ENCODE results near the gene SARS1.

SARS1 gene

DNA sequence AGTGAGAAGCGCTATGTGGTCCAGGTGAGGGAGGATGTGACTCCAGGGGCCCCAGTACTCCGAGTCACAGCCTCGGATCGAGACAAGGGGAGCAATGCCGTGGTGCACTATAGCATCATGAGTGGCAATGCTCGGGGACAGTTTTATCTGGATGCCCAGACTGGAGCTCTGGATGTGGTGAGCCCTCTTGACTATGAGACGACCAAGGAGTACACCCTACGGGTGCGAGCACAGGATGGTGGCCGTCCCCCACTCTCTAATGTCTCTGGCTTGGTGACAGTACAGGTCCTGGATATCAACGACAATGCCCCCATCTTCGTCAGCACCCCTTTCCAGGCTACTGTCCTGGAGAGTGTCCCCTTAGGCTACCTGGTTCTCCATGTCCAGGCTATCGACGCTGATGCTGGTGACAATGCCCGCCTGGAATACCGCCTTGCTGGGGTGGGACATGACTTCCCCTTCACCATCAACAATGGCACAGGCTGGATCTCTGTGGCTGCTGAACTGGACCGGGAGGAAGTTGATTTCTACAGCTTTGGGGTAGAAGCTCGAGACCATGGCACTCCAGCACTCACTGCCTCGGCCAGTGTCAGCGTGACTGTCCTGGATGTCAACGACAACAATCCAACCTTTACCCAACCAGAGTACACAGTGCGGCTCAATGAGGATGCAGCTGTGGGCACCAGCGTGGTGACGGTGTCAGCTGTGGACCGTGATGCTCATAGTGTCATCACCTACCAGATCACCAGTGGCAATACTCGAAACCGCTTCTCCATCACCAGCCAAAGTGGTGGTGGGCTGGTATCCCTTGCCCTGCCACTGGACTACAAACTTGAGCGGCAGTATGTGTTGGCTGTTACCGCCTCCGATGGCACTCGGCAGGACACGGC, 37.8 kb downstream of the SARS1 start:
- no peak for DNase-seq

DNA sequence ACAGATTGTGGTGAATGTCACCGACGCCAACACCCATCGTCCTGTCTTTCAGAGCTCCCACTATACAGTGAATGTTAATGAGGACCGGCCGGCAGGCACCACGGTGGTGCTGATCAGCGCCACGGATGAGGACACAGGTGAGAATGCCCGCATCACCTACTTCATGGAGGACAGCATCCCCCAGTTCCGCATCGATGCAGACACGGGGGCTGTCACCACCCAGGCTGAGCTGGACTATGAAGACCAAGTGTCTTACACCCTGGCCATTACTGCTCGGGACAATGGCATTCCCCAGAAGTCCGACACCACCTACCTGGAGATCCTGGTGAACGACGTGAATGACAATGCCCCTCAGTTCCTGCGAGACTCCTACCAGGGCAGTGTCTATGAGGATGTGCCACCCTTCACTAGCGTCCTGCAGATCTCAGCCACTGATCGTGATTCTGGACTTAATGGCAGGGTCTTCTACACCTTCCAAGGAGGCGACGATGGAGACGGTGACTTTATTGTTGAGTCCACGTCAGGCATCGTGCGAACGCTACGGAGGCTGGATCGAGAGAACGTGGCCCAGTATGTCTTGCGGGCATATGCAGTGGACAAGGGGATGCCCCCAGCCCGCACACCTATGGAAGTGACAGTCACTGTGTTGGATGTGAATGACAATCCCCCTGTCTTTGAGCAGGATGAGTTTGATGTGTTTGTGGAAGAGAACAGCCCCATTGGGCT, 38.6 kb downstream of the SARS1 start:
- DNase-seq: no peak

DNA sequence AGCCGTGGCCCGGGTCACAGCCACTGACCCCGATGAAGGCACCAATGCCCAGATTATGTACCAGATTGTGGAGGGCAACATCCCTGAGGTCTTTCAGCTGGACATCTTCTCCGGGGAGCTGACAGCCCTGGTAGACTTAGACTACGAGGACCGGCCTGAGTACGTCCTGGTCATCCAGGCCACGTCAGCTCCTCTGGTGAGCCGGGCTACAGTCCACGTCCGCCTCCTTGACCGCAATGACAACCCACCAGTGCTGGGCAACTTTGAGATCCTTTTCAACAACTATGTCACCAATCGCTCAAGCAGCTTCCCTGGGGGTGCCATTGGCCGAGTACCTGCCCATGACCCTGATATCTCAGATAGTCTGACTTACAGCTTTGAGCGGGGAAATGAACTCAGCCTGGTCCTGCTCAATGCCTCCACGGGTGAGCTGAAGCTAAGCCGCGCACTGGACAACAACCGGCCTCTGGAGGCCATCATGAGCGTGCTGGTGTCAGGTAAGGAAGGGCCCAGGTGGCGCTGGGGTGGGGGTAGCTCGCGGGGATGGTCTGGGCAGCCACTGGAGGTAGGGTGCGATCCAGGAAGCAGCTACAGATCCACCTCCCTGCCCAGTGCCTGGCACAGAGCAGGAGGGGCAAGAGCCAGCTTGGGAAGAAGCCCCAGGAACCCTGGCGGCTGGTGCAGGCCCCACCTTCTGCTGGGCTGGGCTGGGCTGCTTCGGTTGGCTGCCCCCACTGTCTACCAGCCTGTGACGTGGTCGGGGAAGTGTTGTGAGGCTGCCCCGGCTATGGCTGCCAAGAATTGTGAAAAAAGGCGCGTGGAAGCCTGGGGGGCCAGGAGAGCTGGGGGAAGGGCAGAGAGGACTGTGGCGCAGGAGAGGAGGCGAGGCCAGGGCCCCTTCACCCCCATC, 39.4 kb downstream of the SARS1 start:
- DNase-seq: peak; percentile 95

DNA sequence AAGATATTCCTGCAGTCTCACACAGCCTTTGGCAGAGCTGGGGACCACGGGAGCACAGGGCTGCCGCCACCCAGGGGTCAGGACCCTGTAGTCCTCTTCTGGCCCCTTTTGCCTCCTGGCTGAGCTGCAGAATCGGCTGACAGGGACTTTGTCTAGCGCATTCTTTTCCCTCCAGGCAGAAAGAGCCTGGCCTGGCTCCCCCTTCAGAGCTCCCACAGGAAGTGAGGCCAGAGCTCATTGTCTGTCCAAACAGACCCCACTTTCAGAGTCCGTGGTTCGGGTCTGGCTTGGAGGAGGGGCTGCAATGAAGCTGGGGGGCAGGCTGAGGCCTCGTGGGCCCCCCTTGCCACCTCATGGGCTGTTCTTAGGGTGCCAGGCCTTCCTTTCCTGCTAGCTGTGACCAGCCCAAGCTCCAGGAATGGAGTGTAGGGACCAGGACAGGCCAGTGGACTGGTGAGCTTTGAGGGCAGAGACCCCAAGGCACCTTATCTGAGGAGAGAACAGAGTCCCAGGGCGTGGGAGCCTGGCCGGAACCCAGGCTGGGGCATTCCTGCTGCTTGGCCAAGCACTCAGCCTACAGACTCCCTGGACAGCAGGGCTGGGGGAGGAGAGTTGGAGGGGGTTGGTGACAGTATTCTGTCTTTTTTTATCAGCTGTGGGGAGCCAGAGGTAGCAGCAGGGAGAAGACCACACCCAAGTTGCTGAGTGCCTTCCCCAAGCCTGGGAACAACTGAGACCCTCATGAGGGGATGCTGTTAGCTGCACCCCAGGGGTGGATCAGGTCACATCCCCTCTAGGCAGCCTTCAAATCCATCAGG, 40.3 kb downstream of the SARS1 start:
- DNase-seq: peak; percentile 36

- DNase-seq: no peak
These were observed 40.9 kb downstream of the SARS1 start for GRCh38 chr1:109254621-109255096.

DNA sequence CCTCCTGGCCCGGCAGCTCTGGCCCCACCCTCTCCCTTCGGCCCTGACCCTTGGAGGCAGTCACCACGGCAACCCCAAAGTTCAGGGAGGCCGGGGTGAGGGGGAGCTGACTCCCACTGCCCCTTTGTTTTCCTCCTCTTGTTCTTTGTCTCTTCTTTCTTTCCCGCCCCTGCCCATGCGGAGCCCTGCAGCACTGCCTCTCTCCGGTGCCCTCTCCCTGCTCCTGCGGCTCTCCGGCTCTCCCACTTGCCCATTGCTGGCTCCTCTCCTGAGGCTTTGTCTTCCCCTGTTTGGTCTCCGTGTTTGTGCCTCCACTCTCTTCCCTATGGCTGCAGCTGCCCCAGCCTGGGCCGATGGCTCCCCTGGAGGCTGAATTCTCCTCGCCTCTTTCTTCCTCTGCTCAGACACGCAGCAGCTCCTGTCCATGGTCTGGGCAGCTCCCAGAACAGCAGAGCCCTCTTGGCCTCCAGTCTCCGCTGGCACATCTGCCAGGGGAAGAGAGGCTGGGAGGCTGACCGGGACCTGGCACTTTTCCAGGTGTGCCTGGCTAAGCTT, 41.5 kb downstream of the SARS1 start:
- DNase-seq: peak; percentile 83

- peak; percentile 83 for DNase-seq
These were observed 42.0 kb downstream of the SARS1 start for GRCh38 chr1:109255678-109256077.

DNA sequence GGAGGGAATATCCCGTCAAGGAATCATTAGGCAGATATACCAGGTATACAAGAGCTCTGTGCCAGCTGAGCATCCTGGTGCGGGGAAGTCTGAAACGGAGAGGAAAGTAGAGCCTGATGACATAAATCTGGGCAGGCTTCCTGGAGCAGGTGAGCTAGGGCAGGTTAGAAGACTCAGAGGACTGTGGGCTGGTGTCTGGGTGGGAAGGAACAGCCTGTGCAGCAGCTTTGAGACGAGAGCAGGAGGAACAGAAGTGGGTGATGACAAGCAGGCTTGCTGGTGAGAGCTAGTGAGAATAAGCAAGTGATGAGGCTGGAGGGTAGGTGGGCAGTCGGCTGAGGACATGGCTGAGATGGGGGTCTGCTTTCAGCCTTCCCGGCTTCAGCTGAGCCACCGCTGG, 42.4 kb downstream of the SARS1 start:
- DNase-seq: peak; percentile 66

DNA sequence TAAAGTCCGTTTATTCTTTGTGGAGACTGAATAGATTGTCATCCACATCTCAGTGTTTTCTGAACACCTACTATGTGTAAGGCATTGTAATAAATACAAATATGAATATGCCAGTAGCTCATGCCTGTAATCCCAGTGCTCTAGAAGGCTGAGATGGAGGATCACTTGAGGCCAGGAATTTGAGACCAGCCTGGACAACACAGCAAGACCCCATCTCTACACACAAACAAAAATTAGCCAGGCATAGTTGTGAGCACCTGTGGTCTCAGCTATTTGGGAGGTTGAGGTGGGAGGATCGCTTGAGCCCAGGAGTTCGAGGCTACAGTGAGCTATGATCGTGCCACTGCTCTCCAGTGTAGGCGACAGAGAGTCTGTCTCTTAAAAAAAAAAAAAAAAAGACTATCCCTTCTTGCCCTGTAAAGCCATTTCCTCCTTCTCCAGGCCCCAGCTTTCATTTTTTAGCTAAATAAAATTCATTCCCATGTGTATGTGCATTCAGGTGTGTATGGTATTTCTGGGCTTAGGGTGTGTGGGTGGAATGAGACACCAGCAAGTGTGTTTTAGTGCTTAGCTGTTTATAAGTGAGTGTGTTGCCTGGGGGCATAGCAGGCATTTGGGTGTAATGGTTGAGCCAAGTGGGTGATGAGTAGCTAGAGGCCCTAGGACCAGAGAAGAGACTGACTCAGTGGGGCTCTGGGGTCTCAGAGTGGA, 43.4 kb downstream of the SARS1 start:
- DNase-seq: peak; percentile 20

DNA sequence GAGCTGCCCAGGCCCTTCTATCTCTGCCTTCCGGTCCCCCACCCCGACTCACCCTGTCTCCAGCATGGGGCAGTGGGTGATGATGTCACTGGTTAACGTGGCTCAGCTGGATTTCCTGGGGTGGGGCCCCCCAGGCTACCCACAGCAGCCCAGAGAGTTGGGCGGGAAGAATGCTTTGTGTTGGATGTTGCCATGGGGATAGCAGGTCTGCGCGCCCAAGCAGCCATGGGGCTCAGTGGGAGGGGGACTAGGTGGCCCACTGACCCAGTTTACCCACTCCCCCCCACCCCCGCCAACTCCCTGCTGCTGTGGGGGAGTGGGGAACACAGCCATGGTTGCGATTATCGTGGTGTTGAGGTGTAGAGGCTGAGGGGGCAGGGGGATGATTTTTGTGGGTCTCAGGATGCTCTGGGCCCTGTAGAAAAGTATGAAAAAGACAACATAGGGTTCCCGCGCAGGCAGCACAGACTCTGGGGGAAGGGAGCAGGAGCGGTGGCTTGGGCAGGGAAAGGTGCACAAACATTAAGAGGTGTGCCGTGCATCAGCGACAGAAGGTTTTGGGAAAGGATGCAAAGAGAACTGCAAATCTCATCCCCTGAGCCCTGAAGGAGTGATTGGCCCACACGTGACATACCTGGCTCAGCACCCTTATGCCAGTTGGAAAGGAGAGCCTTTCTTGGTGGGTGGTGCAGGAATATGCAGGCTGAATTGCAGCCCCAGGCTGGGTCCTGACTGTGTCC, 44.1 kb downstream of the SARS1 start:
- no peak for DNase-seq

DNA sequence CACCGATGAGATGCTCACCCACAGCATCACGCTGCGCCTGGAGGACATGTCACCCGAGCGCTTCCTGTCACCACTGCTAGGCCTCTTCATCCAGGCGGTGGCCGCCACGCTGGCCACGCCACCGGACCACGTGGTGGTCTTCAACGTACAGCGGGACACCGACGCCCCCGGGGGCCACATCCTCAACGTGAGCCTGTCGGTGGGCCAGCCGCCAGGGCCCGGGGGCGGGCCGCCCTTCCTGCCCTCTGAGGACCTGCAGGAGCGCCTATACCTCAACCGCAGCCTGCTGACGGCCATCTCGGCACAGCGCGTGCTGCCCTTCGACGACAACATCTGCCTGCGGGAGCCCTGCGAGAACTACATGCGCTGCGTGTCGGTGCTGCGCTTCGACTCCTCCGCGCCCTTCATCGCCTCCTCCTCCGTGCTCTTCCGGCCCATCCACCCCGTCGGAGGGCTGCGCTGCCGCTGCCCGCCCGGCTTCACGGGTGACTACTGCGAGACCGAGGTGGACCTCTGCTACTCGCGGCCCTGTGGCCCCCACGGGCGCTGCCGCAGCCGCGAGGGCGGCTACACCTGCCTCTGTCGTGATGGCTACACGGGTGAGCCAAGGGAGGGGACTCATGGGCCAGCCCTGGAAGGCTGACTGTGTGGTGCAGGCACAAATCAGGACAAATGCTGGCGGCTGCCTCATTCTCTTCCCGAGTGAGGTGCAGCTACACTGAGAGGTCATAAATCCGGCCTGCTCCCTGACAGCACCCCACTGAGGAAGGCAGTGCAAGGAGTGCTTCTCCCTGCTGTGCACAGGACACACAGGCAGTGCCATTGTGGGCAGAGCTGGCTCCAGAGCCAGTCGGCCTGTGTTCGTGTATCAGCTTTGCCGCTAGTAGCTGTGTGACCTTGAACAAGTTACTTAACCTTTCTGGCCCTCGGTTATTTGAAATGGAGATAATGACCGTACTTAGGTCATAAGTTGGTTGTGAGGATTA, 45.1 kb downstream of the SARS1 start:
- no peak for DNase-seq

DNA sequence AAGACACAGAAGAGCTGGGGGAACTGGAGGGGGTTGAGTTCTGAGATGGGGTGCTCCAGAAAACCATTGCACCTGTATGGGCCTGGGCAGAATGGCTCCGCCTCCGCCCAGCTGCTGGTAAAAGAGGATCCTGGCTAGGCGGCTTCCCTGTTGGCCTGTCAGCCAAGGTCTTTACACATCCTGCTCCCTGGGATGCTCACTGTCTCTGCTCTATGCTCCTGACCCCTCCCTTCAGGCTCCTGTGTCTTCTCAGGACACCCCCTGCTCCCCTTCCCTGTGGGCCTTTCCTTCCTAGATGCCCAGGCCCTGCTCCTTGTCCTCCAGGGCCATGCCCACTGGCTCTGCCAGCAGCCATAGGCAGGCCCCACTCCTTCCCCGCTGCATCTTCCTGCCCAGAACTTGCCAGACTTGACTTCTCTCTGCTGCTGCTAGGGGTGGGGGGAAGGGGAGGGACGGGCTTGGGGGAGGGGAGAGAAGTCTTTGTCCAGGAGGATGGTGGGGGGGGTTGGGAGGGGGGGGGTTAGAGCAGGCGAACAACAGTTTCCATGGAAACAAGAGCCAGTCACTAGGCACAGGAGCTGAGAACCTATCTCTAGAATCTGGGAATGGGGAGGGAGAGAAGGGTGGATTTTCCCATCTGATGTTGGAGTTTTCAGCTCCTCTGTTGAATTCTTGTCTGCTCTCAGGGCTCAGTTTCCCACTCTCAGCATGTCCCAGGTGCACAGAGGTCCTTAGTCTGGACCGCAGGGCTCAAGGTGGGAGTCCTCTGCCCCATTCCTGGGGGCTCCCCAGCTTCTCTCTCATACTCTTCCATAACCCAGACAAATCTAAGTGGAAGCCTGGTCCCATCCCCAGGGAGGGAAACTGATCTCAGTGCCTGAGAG, 46.2 kb downstream of the SARS1 start:
- DNase-seq: no peak

- DNase-seq: no peak
These were observed 47.3 kb downstream of the SARS1 start for GRCh38 chr1:109261006-109261405.

DNA sequence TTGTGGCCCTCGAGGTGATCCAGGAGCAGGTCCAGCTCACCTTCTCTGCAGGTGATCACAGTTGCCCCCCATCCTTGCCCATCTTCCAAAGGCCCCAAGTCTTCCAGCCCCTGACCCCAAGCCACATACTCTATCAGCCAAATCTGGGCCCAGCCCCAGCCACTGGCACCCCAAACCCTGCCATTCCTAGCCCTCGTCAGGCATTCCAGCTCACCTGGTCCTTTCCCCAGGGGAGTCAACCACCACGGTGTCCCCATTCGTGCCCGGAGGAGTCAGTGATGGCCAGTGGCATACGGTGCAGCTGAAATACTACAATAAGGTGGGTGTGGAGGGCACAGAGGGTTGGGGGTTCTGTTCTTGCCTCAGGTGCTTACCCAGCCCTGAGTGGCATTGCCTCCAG, 47.9 kb downstream of the SARS1 start:
- DNase-seq: no peak

GRCh38 chr1:109262231-109263055, 48.7 kb downstream of the SARS1 start:
- DNase-seq: no peak

DNA sequence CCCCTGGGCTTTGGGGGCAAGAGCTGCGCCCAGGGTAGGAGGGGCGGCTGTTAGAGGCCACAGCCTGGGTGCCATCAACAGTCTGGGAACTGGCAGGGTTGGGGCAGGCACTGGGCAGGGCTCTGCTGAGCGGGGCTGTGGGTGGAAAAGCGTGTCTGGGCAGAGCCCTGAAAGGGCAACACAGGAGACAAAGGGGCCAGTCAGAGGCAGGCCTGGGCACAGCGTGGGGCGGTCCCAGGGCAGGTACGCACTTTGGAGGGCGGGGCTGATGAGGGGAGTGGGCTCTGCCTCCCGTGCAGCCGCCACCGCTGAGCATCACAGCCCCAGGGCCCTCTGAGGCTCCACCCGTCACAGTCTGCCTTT, 49.5 kb downstream of the SARS1 start:
- peak; percentile 57 for DNase-seq
